ENCODE results near the gene CTU2. TPM values are rescaled to one million over a fixed set of nuclear protein-coding genes. Genes with fewer than 3 reads are reported as not detected.
A peak's percentile ranks its signal among the peaks of the same experiment; 100 is the strongest.

The CTU2 gene
- total RNA-seq, 1 experiment from 2014 or later: 39.4 TPM

DNA sequence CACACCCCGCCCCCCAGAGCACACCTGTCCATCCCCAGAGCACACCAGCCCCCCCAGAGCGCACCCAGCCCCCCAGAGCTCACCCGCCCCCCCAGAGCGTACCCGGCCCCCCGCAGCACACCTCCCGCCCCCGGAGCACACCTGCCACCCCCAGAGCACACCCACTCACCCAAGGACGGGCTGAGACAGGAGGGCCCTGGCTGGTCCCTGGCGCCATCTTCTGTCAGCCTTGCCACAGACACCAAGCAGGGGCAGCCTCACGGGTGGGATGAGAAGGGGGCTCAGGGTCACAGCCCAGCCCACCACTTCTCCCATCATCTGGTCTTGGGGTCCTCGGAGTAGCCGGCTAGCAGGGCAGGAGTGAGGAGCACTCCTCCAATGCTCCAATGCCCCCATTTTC is 46.9 kb downstream of the CTU2 start:
- no peak overlapping the region for H3K9ac ChIP-seq (ENCODE audit: low read length)
- BruUV-seq (replicated peaks): no TSS peak
- CTCF ChIA-PET: no interaction called here

DNA sequence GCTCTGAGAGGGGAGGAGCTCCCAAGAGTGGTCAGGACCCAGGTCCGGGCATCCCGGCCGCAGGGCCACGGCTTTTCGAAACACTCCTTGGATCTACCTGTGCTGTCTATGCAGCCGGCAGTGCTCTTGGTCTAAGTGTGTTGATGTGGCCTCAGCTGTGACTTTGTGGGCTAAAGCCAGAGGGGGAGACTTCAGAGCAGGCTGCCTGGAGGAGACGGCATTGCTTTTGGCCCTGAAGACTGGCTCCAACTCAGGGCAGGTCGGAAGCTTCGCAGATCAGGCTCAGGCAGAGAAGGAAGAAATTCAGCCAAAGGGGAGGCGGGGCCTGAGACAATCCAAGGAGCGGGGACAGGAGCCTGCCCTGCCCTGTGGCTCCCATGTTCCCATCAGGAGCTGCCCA is 47.3 kb downstream of the CTU2 start:
- no peak overlapping the region for H3K4me2 ChIP-seq (ENCODE audit: low read length)
- TF ChIP-seq EZH2phosphoT487 (IDR thresholded peaks at IDR 0.05; ENCODE audit: borderline replicate concordance, low read length): no peak
- no peak for TF ChIP-seq CTCF (conservative IDR thresholded peaks at IDR 0.05; ENCODE audit: low read depth, low read length)
- TF ChIP-seq EZH2 (IDR thresholded peaks at IDR 0.05; ENCODE audit: low read length, unreplicated experiment): no peak
- H3K9ac ChIP-seq (ENCODE audit: low read length): no peak overlapping the region
- DNase-seq: no peak
- H3K79me2 ChIP-seq (ENCODE audit: low read length): peaks cover 61% of the 10 kb centered on the region
- no peaks in the 10 kb centered on the region for H3K9me2 ChIP-seq (replicated peaks; ENCODE audit: low read length)
- ATAC-seq: no peak
- intact Hi-C loops (cut with micrococcal nuclease): no loop called here
- H3K36me3 ChIP-seq (ENCODE audit: low read depth, low read length): no peaks in the 10 kb centered on the region
- H3K4me3 ChIP-seq (ENCODE audit: low read length): no peak overlapping the region
- ChIA-PET CTCF (no interaction called here), POLR2A (ENCODE audit: unreplicated experiment) (no interaction called here)
- H4K20me1 ChIP-seq (ENCODE audit: low read length): peaks cover 19% of the 10 kb centered on the region; the same call in 1 of the 2 replicates
- no peaks in the 10 kb centered on the region for H3K9me3 ChIP-seq (ENCODE audit: low read length)
- no peaks in the 10 kb centered on the region for H3F3A ChIP-seq (ENCODE audit: low read length, unreplicated experiment)
- H2AFZ ChIP-seq (ENCODE audit: low read length): no peak overlapping the region
- BruUV-seq (replicated peaks): no TSS peak
- H3K27ac ChIP-seq (ENCODE audit: low read length): no peak overlapping the region
- peaks cover 23% of the 10 kb centered on the region for H3K4me1 ChIP-seq (ENCODE audit: insufficient read depth, low read length)
- no peaks in the 10 kb centered on the region for H3K27me3 ChIP-seq (ENCODE audit: low read length)

More for the DNA sequence above, 46.9 kb downstream of the CTU2 start:
- DNase-seq: no peak
- POLR2A ChIA-PET (ENCODE audit: unreplicated experiment): no interaction called here
- H4K20me1 ChIP-seq (ENCODE audit: low read length): peaks cover 15% of the 10 kb centered on the region; the same call in 1 of the 2 replicates
- no peak for ATAC-seq
- H3K27ac ChIP-seq (ENCODE audit: low read length): no peak overlapping the region
- no peak overlapping the region for H3K4me3 ChIP-seq (ENCODE audit: low read length)
- peaks cover 57% of the 10 kb centered on the region for H3K79me2 ChIP-seq (ENCODE audit: low read length)
- H3K9me2 ChIP-seq (replicated peaks; ENCODE audit: low read length): no peaks in the 10 kb centered on the region
- intact Hi-C loops (cut with micrococcal nuclease): no loop called here
- no peaks in the 10 kb centered on the region for H3K27me3 ChIP-seq (ENCODE audit: low read length)
- H3K4me1 ChIP-seq (ENCODE audit: insufficient read depth, low read length): peaks cover 19% of the 10 kb centered on the region
- H3F3A ChIP-seq (ENCODE audit: low read length, unreplicated experiment): no peaks in the 10 kb centered on the region
- TF ChIP-seq EZH2 (IDR thresholded peaks at IDR 0.05; ENCODE audit: low read length, unreplicated experiment) (no peak), CTCF (conservative IDR thresholded peaks at IDR 0.05; ENCODE audit: low read depth, low read length) (no peak), EZH2phosphoT487 (IDR thresholded peaks at IDR 0.05; ENCODE audit: borderline replicate concordance, low read length) (no peak)
- no peaks in the 10 kb centered on the region for H3K36me3 ChIP-seq (ENCODE audit: low read depth, low read length)
- no peak overlapping the region for H3K4me2 ChIP-seq (ENCODE audit: low read length)
- no peak overlapping the region for H2AFZ ChIP-seq (ENCODE audit: low read length)
- H3K9me3 ChIP-seq (ENCODE audit: low read length): no peaks in the 10 kb centered on the region

DNA sequence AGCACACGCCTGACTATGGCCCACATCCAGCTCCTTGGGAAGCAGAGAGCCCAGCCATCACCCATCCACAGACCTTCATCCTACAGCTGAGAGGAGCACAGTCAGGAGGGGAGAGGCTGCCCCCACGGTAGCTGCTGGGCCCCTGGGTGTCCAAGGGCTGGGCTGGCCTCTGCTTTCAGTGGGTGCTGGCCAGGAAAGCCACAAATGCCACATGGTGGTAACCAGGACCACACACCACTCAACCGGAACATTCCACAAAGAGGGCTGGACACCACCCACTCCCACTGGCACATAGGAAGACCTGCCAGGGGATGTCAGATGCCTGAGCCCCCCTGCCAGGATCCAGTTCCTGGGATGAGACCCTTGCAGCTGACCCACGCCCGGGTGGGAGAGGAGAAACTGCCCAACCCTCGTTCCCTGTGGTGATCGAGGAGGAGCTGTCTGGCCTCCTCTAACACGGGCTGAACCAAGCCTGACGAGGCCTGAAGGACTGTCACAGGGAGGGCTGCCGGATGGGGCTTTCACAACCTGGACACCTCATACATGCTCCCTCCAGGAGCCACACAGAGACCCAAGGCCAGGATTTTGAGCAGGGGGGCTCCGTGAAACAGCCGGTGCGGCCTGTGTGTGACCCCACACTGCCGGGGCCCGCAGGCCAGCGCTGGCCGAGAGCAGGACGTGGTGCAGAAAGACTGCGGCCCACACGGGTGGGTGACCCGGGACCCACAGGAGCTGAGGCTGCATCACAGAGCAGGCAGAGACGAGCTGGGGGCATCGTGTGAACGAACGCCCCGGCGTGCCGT is 48.0 kb downstream of the CTU2 start:
- Histone ChIP-seq H3K4me1 (ENCODE audit: insufficient read depth, low read length) (peaks cover 28% of the 10 kb centered on the region), H3K9me2 (replicated peaks; ENCODE audit: low read length) (no peaks in the 10 kb centered on the region), H3K36me3 (ENCODE audit: low read depth, low read length) (no peaks in the 10 kb centered on the region), H3K27me3 (ENCODE audit: low read length) (no peaks in the 10 kb centered on the region), H3K79me2 (ENCODE audit: low read length) (peaks cover 68% of the 10 kb centered on the region), H2AFZ (ENCODE audit: low read length) (no peak overlapping the region), H4K20me1 (ENCODE audit: low read length) (peaks cover 23% of the 10 kb centered on the region; the same call in 1 of the 2 replicates), H3F3A (ENCODE audit: low read length, unreplicated experiment) (no peaks in the 10 kb centered on the region), H3K9me3 (ENCODE audit: low read length) (no peaks in the 10 kb centered on the region), H3K9ac (ENCODE audit: low read length) (no peak overlapping the region), H3K4me3 (ENCODE audit: low read length) (no peak overlapping the region), H3K27ac (ENCODE audit: low read length) (no peak overlapping the region), H3K4me2 (ENCODE audit: low read length) (peak overlapping the region; percentile 47; the same call in 1 of the 2 replicates)
- no TSS peak for BruUV-seq (replicated peaks)
- CTCF ChIA-PET: interaction anchor here (1.5 kb wide), 1 partner anchor 17 kb away, joined by 8 read pairs; no protein-coding TSS in a partner anchor
- no peak for DNase-seq
- no peak for ATAC-seq
- intact Hi-C loops (cut with micrococcal nuclease): no loop called here
- POLR2A ChIA-PET (ENCODE audit: unreplicated experiment): no interaction called here
- no peak for TF ChIP-seq EZH2phosphoT487 (IDR thresholded peaks at IDR 0.05; ENCODE audit: borderline replicate concordance, low read length)
